BE2C (cell line): ENCODE results near the gene FLNA.

Experiments
- DNase-seq: peaks from one replicate; pipeline ENCODE4 v3.0.0-alpha.2; 2020
- H3K27me3 ChIP-seq: fragments of 250-450 bp; sonication (Bioruptor Pico); 2 replicates; pipeline ENCODE4 v1.5.1; 2020; ENCODE audit warnings: mild to moderate bottlenecking
- H3K36me3 ChIP-seq: fragments of 250-450 bp; sonication (Bioruptor Pico); 2 replicates; pipeline ENCODE4 v1.5.1; 2020; ENCODE audit warnings: mild to moderate bottlenecking
- H3K4me1 ChIP-seq: fragments of 250-450 bp; sonication (Bioruptor Pico); 2 replicates; pipeline ENCODE4 v1.5.1; 2020
- H3K4me3 ChIP-seq: 2 replicates; pipeline ENCODE4 v1.5.1; 2011; ENCODE audit warnings: low read depth, low read length
- H3K9me3 ChIP-seq: fragments of 250-450 bp; sonication (Bioruptor Pico); 2 replicates; pipeline ENCODE4 v1.5.1; 2020
- CTCF ChIP-seq: IDR thresholded peaks from 2 replicates; pipeline ENCODE4 v1.5.1; 2012; ENCODE audit warnings: mild to moderate bottlenecking, low read depth, low read length

FLNA gene

GRCh38 chrX:154412468-154412867 is 38.0 kb upstream of the FLNA start:
- no peaks in the 10 kb centered on the region for H3K9me3 ChIP-seq
- H3K27me3 ChIP-seq: no peaks in the 10 kb centered on the region
- peaks cover under 1% of the 10 kb centered on the region; the same call in 1 of the 2 replicates for H3K4me1 ChIP-seq
- no peaks in the 10 kb centered on the region for H3K36me3 ChIP-seq
- peak overlapping the region; percentile 70 for H3K4me3 ChIP-seq
- peak; percentile 35 for DNase-seq
- no peak for TF ChIP-seq CTCF

GRCh38 chrX:154411981-154412340 is 37.5 kb upstream of the FLNA start:
- Histone ChIP-seq H3K9me3 (no peaks in the 10 kb centered on the region), H3K36me3 (no peaks in the 10 kb centered on the region), H3K4me1 (no peaks in the 10 kb centered on the region; the same call in 1 of the 2 replicates), H3K27me3 (no peaks in the 10 kb centered on the region), H3K4me3 (peak overlapping the region; percentile 70)
- TF ChIP-seq CTCF: no peak
- DNase-seq: peak; percentile 74

DNA sequence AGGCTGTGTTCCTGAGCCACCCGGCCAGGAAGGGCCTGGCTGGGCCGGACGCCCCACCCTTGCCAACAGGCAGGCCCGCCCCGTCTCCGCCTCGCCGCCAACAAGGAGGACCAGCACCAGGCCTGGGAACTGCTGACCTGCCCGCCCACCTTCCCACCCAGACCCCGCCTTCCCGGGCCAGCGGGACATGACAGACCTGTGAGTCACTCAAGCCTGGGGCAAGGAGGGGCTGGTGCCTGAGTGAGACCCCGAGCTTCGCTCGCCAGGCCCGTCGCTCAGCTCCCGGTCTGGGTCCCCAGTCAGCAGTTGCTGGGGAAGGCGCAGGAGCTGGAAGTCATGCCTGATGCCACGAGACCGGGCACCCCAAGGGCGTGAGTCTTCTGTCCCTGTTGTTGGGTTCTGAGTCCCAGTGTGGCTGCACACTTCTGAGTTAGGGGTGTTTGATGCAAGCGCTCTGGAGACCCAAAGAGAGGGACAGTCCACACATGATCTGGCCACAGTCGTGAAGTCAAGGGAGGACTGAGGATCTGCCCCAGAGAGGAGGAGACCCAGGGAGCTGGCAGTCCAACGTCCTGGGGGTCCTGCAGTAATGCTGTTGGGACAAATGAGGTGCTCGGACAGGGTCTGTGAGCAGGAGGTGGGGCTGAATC is 34.9 kb upstream of the FLNA start, which contains the start of gene DNASE1L1:
Gene DNASE1L1, minus strand, starts transcription at position 33 of the 650 bp plus-strand sequence. CDS start 3,686 bp downstream, outside the sequence.
- peak; percentile 94 for DNase-seq
- peak within 1 kb of the TSS; percentile 22 for H3K4me3 ChIP-seq
- H3K9me3 ChIP-seq: no peaks in the 10 kb centered on the region
- H3K36me3 ChIP-seq: no peaks in the 10 kb centered on the region
- no peaks in the 10 kb centered on the region for H3K27me3 ChIP-seq
- TF ChIP-seq CTCF: no peak
- no peaks in the 10 kb centered on the region; the same call in 1 of the 2 replicates for H3K4me1 ChIP-seq

- Histone ChIP-seq H3K9me3 (no peaks in the 10 kb centered on the region), H3K4me1 (no peaks in the 10 kb centered on the region; the same call in 1 of the 2 replicates), H3K4me3 (peak overlapping the region; percentile 22), H3K36me3 (no peaks in the 10 kb centered on the region), H3K27me3 (no peaks in the 10 kb centered on the region)
- TF ChIP-seq CTCF: no peak
- DNase-seq: no peak
These were observed 34.3 kb upstream of the FLNA start for GRCh38 chrX:154408659-154409221.

GRCh38 chrX:154404625-154405192 is 30.3 kb upstream of the FLNA start:
- no peak for DNase-seq
- no peak for TF ChIP-seq CTCF
- 0 out of 2 replicates have a peak, but pooled peaks cover 2% of the 10 kb centered on the region for H3K27me3 ChIP-seq
- H3K4me1 ChIP-seq: no peaks in the 10 kb centered on the region
- H3K4me3 ChIP-seq: no peak overlapping the region
- H3K9me3 ChIP-seq: no peaks in the 10 kb centered on the region
- H3K36me3 ChIP-seq: peaks cover 19% of the 10 kb centered on the region

GRCh38 chrX:154403858-154404257 is 29.4 kb upstream of the FLNA start:
- no peak for TF ChIP-seq CTCF
- no peak for DNase-seq
- Histone ChIP-seq H3K4me3 (no peak overlapping the region), H3K36me3 (peaks cover 27% of the 10 kb centered on the region), H3K9me3 (no peaks in the 10 kb centered on the region), H3K4me1 (no peaks in the 10 kb centered on the region), H3K27me3 (0 out of 2 replicates have a peak, but pooled peaks cover 2% of the 10 kb centered on the region)
